ENCODE measurements around the gene ZNF775. TPM values are rescaled to one million over a fixed set of nuclear protein-coding genes. Genes with fewer than 3 reads are reported as not detected.
A peak's percentile ranks its signal among the peaks of the same experiment; 100 is the strongest.

ZNF775 gene
- total and polyA plus RNA-seq, 2 of the 13 experiments (the other 11 are each of a cell fraction or from before 2014, with no cell fraction given) = 3.1 to 3.2 TPM

DNA sequence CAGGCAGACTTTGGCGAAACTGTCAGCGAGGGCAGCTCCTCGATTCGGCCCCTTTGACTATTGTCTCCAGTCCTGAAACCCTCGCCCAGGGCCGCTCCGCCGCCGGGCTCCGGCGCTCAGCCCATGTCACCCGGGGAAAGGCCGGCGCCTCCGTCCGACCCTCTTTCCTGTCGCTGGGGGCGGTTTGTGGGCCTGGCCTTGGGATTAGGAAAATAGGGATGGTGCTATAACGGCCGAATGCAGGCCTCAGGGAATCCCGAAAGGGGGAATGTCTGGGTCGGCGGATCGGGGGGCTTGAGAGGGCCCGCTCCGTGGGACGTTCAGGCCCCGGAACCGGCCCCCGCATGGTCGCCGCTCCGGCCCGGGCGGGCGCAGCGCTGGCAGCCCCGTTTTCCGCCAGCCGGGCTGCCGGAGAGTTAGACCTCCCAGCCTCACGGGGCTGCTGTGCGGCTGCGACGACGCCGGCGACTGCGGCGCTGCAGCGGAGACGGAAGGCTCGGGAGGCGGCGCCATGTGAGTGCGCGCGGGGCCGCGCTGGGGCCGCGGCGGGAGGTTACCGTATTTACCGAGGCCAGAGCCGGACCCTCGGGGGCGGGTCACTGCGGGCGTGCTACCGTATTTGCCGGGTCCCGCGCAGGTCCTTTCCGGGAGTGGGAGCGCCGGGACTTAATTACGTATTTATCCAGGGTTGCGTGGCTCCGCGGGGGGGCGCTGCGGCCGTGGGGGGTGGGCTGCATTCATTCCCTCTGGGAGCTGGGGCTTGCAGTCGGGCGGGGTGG lies 25.9 kb downstream of the ZNF775 start (continued):
- TF ChIP-seq, protein P1, sequence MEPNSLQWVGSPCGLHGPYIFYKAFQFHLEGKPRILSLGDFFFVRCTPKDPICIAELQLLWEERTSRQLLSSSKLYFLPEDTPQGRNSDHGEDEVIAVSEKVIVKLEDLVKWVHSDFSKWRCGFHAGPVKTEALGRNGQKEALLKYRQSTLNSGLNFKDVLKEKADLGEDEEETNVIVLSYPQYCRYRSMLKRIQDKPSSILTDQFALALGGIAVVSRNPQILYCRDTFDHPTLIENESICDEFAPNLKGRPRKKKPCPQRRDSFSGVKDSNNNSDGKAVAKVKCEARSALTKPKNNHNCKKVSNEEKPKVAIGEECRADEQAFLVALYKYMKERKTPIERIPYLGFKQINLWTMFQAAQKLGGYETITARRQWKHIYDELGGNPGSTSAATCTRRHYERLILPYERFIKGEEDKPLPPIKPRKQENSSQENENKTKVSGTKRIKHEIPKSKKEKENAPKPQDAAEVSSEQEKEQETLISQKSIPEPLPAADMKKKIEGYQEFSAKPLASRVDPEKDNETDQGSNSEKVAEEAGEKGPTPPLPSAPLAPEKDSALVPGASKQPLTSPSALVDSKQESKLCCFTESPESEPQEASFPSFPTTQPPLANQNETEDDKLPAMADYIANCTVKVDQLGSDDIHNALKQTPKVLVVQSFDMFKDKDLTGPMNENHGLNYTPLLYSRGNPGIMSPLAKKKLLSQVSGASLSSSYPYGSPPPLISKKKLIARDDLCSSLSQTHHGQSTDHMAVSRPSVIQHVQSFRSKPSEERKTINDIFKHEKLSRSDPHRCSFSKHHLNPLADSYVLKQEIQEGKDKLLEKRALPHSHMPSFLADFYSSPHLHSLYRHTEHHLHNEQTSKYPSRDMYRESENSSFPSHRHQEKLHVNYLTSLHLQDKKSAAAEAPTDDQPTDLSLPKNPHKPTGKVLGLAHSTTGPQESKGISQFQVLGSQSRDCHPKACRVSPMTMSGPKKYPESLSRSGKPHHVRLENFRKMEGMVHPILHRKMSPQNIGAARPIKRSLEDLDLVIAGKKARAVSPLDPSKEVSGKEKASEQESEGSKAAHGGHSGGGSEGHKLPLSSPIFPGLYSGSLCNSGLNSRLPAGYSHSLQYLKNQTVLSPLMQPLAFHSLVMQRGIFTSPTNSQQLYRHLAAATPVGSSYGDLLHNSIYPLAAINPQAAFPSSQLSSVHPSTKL (CRISPR knock-in tag; IDR thresholded peaks at IDR 0.05) = 0 out of 2 replicates have a peak, but pooled peaks have one; percentile 7
- TF ChIP-seq SPEN (CRISPR knock-in tag; IDR thresholded peaks at IDR 0.05; ENCODE audit: low read depth) = peak; percentile 84
- peak; percentile 32; the same call in 1 of the 2 replicates for TF ChIP-seq KAT7 (CRISPR knock-in tag; IDR thresholded peaks at IDR 0.05; ENCODE audit: borderline replicate concordance)
- peak; percentile 13; the same call in 1 of the 2 replicates for TF ChIP-seq CREB1 (IDR thresholded peaks at IDR 0.05)
- no peak for TF ChIP-seq CREB1 (CRISPR knock-in tag; IDR thresholded peaks at IDR 0.05)
- peak; percentile 90 for TF ChIP-seq YY1 (IDR thresholded peaks at IDR 0.05; ENCODE audit: insufficient read depth, insufficient replicate concordance, low read depth, low read length)
- no peak for TF ChIP-seq KDM1A (CRISPR knock-in tag; IDR thresholded peaks at IDR 0.05)
- peak; percentile 71 for TF ChIP-seq TAF1 (CRISPR knock-in tag; IDR thresholded peaks at IDR 0.05)
- TF ChIP-seq ZBTB34 (CRISPR knock-in tag; IDR thresholded peaks at IDR 0.05) = no peak
- TF ChIP-seq, protein P2, sequence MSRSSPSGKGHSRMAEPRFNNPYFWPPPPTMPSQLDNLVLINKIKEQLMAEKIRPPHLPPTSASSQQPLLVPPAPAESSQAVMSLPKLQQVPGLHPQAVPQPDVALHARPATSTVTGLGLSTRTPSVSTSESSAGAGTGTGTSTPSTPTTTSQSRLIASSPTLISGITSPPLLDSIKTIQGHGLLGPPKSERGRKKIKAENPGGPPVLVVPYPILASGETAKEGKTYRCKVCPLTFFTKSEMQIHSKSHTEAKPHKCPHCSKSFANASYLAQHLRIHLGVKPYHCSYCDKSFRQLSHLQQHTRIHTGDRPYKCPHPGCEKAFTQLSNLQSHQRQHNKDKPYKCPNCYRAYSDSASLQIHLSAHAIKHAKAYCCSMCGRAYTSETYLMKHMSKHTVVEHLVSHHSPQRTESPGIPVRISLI (CRISPR knock-in tag; IDR thresholded peaks at IDR 0.05; ENCODE audit: borderline replicate concordance) = 0 out of 2 replicates have a peak, but pooled peaks have one; percentile 33
- no peak for TF ChIP-seq ZNF326 (CRISPR knock-in tag; IDR thresholded peaks at IDR 0.05; ENCODE audit: borderline replicate concordance)
- no peak for TF ChIP-seq THYN1 (CRISPR knock-in tag; IDR thresholded peaks at IDR 0.05; ENCODE audit: borderline replicate concordance, low read depth)
- TF ChIP-seq ZNF180 (CRISPR knock-in tag; IDR thresholded peaks at IDR 0.05; ENCODE audit: borderline replicate concordance, low read depth) = peak; percentile 97; the same call in 1 of the 2 replicates
- TF ChIP-seq ZNF609 (CRISPR knock-in tag; IDR thresholded peaks at IDR 0.05; ENCODE audit: borderline replicate concordance) = peak; percentile 44; the same call in 1 of the 2 replicates
- TF ChIP-seq ZNF230 (CRISPR knock-in tag; IDR thresholded peaks at IDR 0.05) = peak; percentile 61; the same call in 1 of the 2 replicates
- peak; percentile 86 for TF ChIP-seq ZNF777 (CRISPR knock-in tag; IDR thresholded peaks at IDR 0.05)
- TF ChIP-seq ZNF431 (CRISPR knock-in tag; IDR thresholded peaks at IDR 0.05; ENCODE audit: borderline replicate concordance, low read depth) = 0 out of 2 replicates have a peak, but pooled peaks have one; percentile 59
